NCI-H1436 (cell line): ENCODE data around the gene CLDN14.

Experiments
- DNase-seq: peaks from one replicate; lab custom pipeline; 2025; lab: John Stamatoyannopoulos, UW

The CLDN14 gene

DNA sequence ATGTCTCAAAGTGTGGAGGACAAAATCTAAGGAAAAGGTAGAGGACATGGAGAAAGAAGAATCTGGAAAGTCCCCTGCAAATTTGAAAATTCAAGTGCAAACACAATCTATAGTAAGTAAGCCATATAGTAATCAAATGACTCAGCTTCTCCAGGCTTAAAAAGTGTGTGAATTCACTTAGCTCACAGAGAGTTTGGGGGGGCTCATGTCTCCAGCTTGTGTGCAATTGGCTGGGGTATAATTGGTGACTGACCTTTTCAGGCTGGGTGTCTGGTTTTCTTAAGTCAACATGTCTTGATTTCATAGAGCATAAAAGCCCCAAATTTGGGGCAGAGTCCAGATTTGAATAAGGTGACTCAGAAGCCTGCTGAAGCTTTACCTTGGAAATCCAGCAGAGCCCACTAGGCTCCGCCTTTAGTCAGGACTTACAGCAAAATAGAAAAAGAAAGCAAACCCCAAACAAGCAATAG is 8.6 kb downstream of the CLDN14 start:
- no peak for DNase-seq

- no peak for DNase-seq
Observed at GRCh38 chr21:36470294-36470693, 9.6 kb downstream of the CLDN14 start.

DNA sequence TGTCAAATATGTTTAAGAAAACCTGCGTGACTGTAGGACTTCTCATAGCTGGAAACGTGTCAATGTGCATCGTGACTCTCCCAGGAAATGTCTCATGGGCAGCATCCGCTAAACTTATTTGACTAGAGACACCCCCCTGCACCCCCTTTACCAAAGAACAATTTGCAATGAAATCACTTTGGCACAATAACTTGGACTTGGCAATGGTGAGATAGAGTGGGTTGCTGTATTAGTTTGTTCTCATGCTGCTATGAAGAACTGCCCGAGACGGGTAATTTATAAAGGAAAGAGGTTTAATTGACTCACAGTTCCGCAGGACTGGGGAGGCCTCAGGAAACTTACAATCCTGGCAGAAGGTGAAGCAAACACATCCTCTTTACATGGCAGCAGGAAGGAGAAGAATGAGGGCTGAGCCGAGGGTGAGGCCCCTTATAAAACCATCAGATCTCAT is 13.8 kb downstream of the CLDN14 start:
- DNase-seq: no peak

- no peak for DNase-seq
Observed at GRCh38 chr21:36465478-36465877, 14.4 kb downstream of the CLDN14 start.

DNA sequence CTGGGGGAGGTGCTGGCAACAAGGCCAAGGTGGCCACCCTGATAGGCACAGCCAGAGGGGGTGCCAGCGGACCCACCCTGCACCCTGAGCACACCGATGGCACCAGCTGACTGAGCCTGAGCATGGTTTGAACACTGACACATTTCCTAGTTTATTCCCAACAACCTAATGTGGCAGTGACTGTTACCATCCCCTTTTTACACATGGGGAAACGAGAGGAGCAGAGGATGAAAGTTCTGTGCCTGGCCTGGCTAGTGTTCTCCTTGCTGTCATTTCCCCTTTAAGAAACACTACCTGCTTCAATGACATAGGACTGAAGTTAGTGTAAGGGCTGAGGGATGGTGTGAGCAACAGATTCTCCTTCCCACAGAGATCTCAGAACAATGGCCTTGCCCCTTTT is 15.3 kb downstream of the CLDN14 start:
- no peak for DNase-seq

- no peak for DNase-seq
Observed at GRCh38 chr21:36463991-36464390, 15.9 kb downstream of the CLDN14 start.

DNA sequence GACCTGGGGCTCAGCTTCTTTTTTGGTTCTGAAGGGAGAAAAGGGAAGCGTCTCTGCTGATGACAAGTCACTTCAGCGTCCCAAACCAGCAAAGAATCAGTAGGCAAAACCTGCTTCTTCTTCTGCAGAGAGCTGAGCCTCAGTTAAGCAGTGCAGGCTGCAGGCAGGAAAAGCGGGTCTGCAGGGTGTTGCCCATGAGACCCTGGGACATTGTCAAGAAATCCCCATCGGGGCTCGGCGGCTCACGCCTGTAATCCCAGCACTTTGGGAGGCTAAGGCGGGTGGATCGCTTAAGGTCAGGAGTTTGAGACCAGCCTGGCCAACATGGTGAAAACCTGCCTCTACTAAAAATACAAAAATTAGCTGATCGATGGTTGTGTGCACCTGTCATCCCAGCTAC is 16.7 kb downstream of the CLDN14 start:
- DNase-seq: no peak

DNA sequence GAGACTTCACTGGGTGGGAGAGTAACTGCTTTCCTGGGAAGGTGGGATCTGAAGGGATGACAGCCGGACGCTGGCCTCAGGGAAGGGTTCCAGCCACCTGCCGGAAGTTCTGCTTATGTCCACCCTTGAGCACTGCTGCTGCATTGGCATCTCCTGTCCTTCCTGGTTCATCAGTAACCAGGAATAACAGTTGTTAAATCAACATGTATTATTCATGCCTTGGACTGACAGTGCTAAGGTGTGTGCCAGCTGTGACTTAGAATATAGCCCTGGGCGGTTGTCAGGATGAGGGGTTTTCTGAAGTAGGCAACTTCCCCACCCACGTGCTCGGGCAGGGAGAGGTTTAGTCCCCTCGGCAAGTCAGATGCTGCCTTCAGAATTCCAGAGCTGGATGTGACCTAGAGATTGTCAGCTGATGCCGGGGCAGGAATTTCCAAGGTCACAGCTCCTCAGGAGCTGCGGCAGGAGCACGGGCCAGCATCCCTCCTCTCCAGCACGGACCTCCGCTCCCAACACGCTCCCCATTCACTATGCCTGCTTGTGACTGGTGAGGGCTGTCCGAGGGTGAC is 17.9 kb downstream of the CLDN14 start:
- DNase-seq: no peak

DNA sequence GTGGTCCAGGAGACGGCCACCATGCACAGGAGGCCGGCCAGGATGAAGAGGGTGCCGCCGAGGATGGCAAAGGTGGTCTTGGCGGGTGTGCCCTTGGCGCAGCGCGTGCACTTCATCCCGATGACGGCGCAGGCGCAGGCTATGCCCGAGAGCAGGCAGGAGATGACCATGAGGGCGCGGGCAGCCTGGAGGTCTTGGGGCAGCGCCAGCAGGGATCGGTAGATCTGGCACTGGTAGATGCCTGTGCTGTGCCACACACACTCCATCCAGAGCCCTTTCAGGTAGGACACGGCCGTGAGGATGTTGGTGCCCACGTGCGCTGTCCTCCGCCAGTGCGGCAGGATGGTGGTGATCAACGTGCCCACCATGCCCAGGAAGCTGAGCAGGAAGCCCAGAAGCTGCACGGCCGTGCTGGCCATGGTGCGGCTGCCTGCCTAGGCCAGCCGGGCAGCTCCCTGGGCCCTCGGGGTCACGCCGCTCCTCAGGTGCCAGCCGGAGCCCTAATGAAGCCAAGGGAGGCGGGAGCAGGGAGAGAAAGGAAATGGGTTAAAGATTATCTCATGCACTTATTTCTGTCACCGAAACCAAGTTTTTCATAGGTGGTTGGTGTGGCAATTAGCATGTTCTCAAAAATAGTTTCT is 18.5 kb downstream of the CLDN14 start:
- no peak for DNase-seq

DNA sequence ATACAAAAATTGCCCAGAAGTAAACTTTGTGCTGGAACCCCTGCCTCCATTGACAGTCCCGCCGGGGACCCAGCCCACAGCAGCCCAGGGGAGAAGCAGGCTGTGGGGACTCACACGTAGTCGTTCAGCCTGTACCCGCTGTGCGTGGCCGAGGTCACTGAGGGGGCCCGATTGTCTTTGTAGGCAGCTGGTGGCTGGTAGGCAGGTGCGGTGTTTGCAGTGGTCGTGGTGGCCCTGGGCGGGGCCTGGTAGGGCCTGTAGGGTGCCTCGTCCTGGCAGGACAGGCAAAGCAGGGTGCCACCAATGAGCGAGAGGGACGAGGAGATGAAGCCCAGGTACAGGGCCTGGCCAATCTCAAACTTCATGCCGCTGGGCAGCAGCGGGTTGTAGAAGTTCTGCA is 19.1 kb downstream of the CLDN14 start:
- DNase-seq: no peak

DNA sequence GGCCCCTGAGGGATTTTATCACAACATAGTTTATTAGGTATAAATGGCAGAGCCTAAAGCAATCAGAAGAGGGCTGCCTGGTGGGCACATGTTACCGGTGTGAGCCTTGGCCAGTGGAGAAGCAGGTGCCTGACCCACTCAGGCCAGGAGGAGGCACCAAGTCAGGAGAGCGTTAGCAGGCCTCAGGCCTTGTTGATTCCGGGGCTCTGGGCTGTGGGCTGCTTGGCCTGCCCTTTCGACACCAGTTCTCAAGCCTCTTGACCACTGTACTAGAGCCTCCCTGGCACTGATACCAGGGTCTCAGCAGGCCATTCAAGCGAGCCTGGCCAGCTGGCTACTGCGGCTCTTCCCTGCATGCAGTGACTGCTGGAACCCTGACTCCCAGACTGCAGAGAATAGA is 20.8 kb downstream of the CLDN14 start:
- no peak for DNase-seq

- no peak for DNase-seq
Observed at GRCh38 chr21:36456729-36457414, 23.1 kb downstream of the CLDN14 start.

DNA sequence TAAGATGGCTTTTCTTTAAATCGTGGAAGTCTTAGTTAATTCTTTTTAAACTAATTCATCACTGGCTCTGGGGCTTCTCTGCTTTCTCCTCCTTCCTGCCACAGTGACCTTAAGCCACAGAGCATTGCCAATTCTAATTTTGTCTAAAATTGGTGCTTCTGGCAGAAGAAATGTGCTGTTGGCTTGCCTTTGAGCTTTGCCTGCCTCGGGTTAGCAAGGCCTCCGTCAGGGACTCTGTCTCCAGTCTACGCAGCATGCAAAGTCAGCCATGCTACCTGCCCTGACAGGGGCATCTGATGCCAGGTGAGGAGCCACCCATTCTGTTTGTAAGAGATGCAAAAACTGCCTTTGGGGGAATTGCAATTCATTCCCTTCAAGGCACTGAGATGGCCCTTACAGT is 25.2 kb downstream of the CLDN14 start:
- no peak for DNase-seq

DNA sequence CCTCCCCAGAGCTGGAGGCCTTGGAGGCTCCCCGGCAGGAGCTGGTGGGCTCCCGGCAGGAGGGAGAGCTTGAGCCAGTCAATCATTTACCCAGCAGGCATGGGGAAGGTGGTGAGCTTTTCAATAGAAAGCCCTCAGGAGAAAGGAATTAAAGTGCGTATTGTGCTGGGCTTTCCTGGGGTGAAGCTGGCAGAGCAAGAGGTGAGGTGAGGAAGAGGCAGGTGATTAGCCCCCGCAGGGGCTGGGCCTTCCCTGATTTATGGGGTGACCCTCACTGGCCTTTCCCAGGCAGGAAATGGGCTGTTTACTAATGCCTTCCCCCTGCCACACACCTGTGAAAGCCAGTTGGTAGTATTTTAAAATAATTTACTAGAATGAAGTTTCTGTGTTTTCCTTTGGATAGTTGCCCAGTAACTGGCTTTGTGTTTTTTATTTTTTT is 25.8 kb downstream of the CLDN14 start:
- no peak for DNase-seq

- no peak for DNase-seq
Observed at GRCh38 chr21:36452281-36452825, 27.6 kb downstream of the CLDN14 start.

GRCh38 chr21:36451506-36451905 is 28.4 kb downstream of the CLDN14 start:
- no peak for DNase-seq

- DNase-seq: no peak
Observed at GRCh38 chr21:36450511-36450910, 29.4 kb downstream of the CLDN14 start.

GRCh38 chr21:36446301-36446700 is 33.6 kb downstream of the CLDN14 start:
- DNase-seq: no peak

DNA sequence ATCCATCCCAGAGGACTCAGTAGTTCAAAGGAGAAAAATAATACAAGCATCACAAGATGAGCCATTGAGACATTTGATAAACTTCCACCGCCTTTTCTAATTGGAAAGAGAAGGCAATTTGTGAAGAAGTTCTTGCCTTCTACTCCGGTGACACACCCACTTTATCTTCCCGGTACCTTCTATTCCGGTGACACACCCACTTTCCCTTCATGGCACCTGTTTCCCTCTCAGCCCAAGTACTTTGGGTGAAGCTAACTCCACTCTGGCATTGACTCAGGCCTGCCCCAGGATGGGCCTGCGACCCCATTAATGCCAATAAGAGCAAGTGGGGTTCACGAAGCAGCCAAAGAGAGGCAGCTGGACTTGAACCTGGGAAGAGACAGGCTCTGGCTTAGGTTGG is 38.2 kb downstream of the CLDN14 start:
- no peak for DNase-seq

DNA sequence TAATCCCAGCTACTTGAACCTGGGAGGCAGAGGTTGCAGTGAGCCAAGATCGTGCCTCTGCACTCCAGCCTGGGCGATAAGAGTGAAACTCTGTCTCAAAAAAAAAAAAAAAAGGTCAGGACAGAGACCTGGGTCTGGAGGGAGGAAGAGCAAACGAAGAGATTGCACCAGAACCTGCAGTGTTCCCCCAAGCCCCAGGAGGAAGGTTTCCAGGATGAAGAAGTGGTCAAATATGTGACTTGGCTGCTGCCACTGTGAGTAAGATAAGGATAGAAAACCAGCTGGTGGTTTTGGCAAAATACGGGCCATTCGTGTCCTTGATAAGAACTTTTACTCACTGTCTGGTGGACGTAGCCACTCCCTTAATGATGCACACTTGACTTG is 42.2 kb downstream of the CLDN14 start:
- DNase-seq: no peak

- DNase-seq: no peak
Observed at GRCh38 chr21:36436829-36437744, 42.8 kb downstream of the CLDN14 start.

DNA sequence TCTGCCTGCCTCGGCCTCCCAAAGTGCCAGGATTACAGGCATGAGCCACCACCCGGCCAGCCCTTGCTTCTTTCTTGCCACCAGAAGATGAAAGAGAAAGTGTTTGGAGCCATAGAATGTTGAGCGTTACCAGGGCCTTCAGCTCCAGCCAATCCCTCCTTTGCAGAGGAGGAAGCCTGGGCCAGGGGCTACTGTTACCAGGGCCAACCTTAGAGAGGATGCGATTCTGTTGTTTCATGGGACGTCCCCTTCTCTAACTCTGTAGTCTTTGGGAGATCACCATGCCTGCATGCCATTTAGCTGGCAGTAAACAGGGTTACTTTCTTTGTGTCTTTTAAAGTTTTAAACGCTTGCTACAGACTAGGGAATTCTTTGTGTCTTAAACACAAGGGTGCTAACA is 45.8 kb downstream of the CLDN14 start:
- DNase-seq: no peak
